Measurements from ENCODE around the gene KCNMB2.
A peak's percentile ranks its signal among the peaks of the same experiment; 100 is the strongest.
"Not testable (repeated sequence)": the region's sequence is repeated elsewhere in the genome, so short reads cannot be mapped to it uniquely, and the experiment has no call there.

Gene KCNMB2

DNA sequence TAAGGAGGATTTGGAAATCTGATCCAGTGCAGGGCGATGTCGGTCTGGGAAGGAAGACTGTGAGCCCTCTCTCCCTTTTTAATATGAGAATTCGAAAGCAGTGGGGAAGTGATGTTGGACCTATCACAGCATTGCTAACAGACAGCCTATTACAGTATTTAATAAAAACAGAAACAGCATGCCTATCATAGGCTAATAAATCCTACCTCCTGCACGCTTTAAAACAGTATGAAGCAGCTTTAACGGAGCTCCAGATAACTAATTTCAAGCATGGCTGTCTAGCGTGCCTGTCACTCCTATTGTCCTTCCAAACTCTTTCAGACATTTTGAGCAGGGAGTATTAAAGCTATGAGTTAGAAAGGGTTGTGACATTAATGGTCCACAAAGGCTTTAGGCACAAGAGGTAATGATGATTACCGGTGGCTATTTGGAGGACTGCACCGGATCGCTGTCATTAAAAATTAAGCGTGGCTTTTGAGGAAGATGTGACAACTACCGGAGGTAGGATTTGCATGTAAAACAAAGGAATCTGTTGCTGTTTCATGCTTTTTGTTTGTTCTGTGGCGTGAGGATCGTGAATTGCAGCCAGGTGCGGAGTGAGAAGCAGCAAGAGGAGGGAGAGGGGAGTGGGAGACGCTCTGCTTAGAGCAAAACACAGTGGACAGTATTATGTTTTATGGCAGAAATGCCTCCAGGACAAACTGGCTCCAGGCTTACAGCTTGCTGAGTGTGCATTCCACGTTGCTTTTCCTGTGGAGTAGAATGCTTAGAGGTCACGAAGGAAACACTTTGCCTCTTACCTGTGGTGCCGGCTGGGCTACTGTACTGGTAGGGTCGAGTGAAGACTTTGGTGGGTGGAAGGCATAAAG is at the start of gene KCNMB2:
Gene KCNMB2 (plus strand): TSS at position 226 of the 869 bp plus-strand sequence.
- DNase-seq (ENCODE audit: extremely low spot score, insufficient read length, low read depth): no peak
- no peak for FAIRE-seq

- DNase-seq (ENCODE audit: extremely low spot score, insufficient read length, low read depth) (no peak), FAIRE-seq (no peak)
Measured at GRCh38 chr3:178486903-178487302, 49.3 kb upstream of the KCNMB2 start.

DNA sequence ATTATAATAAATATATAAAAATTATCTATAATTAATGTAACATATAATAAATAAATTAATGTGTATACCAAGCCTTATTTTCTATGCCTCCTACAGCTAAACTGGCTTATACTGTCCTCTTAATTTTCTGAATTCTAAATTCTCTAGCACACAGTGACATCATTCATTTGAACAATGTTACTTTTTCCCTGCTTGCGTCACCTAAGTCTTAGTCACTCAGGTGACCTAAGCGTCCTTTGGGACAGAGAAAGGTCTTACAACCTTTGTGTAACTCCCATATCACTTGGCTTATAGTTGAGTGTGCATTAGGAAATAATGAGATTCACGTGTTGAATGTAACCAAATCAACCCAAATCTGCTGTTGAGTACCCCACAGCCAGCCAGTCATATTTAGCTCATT is 48.5 kb upstream of the KCNMB2 start:
- FAIRE-seq (no peak), DNase-seq (ENCODE audit: extremely low spot score, insufficient read length, low read depth) (no peak)

- DNase-seq (ENCODE audit: extremely low spot score, insufficient read length, low read depth): no peak
- FAIRE-seq: no peak
Measured at GRCh38 chr3:178491751-178492150, 44.5 kb upstream of the KCNMB2 start.

GRCh38 chr3:178492491-178492890 is 43.7 kb upstream of the KCNMB2 start:
- DNase-seq (ENCODE audit: extremely low spot score, insufficient read length, low read depth) (no peak), FAIRE-seq (peak; percentile 49)

- no peak for FAIRE-seq
- no peak for DNase-seq (ENCODE audit: extremely low spot score, insufficient read length, low read depth)
Measured at GRCh38 chr3:178494386-178494785, 41.9 kb upstream of the KCNMB2 start.

DNA sequence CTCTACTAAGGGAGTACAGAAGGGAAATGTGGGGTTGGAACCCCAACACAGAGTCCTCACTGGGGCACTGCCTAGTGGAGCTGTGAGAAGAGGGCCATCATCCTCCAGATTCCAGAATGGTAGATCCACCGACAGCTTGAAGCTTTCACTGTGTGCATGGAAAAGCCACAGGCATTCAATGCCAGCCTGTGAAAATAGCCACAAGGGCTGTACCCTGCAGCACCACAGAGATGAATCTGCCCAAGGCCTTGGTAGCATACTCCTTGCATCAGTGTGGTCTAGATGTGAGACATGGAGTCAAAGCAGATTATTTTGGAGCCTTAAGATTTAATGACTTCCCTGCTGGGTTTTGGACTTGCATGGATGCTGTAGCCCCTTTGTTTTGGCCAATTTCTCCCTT is 39.3 kb upstream of the KCNMB2 start:
- DNase-seq (ENCODE audit: extremely low spot score, insufficient read length, low read depth) (no peak), FAIRE-seq (no peak)

- FAIRE-seq (no peak), DNase-seq (ENCODE audit: extremely low spot score, insufficient read length, low read depth) (no peak)
Measured at GRCh38 chr3:178498871-178499270, 37.4 kb upstream of the KCNMB2 start.

DNA sequence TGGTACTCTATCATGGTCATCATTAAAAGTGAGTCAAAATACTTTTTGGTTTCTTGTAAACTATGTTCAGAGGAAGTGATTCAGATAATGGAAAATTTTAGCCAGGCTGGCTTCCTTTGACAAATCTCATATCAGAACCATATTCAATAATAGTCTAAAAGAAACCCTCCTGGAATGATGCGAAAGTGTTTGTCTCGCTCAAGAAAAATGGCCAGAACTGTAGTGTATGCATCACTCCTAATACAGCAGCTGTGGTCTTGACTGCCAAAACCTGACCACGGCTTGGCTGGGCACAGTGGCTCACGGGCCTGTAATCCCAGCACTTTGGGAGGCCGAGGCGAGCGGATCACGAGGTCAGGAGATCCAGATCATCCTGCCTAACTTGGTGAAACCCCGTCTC is 35.6 kb upstream of the KCNMB2 start:
- FAIRE-seq (no peak), DNase-seq (ENCODE audit: extremely low spot score, insufficient read length, low read depth) (no peak)

GRCh38 chr3:178504128-178504527 is 32.1 kb upstream of the KCNMB2 start:
- no peak for FAIRE-seq

GRCh38 chr3:178505832-178506231 is 30.4 kb upstream of the KCNMB2 start:
- FAIRE-seq (no peak), DNase-seq (ENCODE audit: extremely low spot score, insufficient read length, low read depth) (no peak)

More at GRCh38 chr3:178504128-178504527, 32.1 kb upstream of the KCNMB2 start:
- DNase-seq (ENCODE audit: extremely low spot score, insufficient read length, low read depth): no peak

- no peak for DNase-seq (ENCODE audit: extremely low spot score, insufficient read length, low read depth)
- no peak for FAIRE-seq
Measured at GRCh38 chr3:178507507-178508442, 28.5 kb upstream of the KCNMB2 start.

DNA sequence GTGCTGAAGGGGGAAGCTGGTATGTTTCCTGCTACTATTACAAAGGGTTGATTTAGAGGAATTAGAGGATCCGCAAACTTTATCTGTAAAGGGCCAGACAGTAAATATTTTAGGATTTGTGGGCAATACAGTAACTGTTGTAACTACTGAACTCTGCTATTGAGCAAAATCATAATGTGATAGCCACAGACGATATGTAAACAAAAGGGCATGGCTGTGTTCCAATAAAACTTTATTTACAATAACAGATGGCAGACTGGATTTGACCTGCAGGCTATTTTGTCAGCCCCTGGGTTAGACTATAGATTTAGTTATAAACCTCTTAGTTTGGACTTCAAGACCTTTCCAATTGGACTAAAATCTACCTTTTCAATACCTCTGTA is 27.8 kb upstream of the KCNMB2 start:
- FAIRE-seq (no peak), DNase-seq (ENCODE audit: extremely low spot score, insufficient read length, low read depth) (no peak)

GRCh38 chr3:178510496-178510895 is 25.7 kb upstream of the KCNMB2 start:
- FAIRE-seq (no peak), DNase-seq (ENCODE audit: extremely low spot score, insufficient read length, low read depth) (no peak)

DNA sequence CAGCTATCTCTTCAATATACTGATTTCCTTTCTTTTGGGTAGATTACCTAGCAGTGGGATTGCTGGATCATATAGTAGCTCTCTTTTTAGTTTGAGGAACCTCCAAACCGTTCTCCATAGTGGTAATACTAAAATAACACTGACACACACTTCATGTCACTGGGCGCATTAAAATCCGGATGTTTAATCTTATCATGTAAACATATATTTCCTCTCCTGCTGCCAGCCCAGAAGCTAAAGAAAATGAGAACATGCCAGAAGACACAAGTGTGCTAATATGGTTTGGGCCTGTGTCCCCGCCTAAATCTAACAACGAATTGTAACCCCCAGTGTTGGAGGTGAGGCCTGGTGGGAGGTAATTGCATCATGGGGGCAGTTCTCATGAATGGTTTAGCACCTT is 23.6 kb upstream of the KCNMB2 start:
- no peak for FAIRE-seq
- DNase-seq (ENCODE audit: extremely low spot score, insufficient read length, low read depth): no peak

- DNase-seq (ENCODE audit: extremely low spot score, insufficient read length, low read depth): no peak
- peak; percentile 62 for FAIRE-seq
Measured at GRCh38 chr3:178513546-178514380, 22.5 kb upstream of the KCNMB2 start.

DNA sequence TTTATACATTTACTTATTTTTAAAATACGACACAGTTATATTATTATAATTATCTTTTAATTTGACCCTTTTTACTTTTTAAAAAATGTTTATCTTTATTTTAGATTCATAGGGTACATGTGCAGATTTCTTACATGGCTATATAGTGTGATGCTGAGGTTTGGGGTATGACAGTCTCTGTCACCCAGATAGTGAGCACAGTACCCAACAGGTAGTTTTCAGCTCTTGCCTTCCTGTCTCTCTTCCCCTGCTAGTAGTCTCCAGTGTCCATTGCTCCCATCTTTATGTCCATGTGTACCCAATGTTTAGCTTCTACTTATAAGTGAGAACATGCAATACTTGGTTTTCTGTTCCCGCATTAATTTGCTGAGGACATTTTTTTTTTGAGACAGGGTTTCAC is 21.8 kb upstream of the KCNMB2 start:
- DNase-seq (ENCODE audit: extremely low spot score, insufficient read length, low read depth) (no peak), FAIRE-seq (peak; percentile 62)

DNA sequence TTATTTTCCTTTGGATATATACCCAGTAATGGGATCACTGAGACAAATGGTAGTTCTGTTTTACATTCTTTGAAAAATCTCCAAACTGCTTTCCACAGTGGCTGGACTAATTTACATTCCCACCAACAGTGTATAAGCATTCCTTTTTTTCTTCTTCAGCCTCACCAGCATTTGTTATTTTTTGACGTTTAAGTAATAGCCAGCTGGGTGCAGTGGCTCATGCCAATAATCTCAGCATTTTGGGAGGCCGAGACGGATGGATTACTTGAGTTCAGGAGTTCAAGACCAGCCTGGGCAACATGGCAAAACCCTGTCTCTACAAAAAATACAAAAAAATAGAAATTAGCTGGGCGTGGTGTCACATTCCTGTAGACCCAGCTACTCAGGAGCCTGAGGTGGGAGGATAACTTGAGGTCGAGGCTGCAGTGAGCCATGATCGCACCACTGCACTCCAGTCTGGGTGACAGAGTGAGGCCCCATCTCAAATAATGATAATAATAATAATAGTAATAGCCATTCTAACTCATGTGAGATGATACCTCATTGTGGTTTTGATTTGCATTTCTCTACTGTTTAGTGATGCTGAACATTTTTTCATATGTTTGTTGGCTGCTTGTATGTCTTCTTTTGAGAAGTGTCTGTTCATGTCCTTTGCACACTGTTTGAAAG is 21.0 kb upstream of the KCNMB2 start:
- DNase-seq (ENCODE audit: extremely low spot score, insufficient read length, low read depth): not testable (repeated sequence)
- FAIRE-seq: peak; percentile 82

DNA sequence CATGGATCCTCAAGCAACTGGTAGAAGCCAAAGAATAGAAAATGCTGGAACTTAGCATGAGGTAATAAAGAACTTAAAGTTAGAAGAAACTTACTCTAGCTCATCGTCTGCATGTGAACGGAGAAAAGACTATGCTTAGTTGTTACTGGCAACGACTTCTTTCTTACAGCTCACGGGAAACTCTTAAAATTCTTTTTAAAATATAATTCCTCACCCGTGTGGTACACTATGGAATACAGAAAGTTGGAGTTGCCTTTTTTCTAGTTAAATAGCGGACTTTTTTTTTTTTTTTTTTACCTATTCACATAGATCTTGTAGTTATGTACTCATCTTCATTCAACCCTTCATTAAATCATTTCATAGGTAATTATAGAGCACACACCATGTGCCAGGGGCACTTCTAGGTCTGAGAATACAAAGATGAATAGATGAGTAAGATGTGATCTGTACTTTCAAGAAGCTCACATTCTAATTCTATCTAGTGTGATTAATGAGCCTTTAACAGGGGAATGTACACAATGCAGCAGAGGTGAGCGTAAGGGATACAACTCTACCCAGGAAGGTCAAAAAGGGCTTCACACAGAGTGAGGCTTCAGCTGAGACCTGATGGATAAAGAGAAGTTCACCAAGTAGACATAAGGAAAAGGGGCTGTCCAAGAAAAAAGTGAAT is 18.4 kb upstream of the KCNMB2 start:
- DNase-seq (ENCODE audit: extremely low spot score, insufficient read length, low read depth) (no peak), FAIRE-seq (peak; percentile 38)

Measured in GM18507 (cell line).